ENCODE measurements around the gene CDKN1A. TPM values are rescaled to one million over a fixed set of nuclear protein-coding genes. Genes with fewer than 3 reads are reported as not detected.
A peak's percentile ranks its signal among the peaks of the same experiment; 100 is the strongest.

Gene CDKN1A
- total and polyA plus RNA-seq, 10 of the 15 experiments (the other 5 are each of a cell fraction or from before 2014, with no cell fraction given) = 25.2 to 637 (median 216) TPM

DNA sequence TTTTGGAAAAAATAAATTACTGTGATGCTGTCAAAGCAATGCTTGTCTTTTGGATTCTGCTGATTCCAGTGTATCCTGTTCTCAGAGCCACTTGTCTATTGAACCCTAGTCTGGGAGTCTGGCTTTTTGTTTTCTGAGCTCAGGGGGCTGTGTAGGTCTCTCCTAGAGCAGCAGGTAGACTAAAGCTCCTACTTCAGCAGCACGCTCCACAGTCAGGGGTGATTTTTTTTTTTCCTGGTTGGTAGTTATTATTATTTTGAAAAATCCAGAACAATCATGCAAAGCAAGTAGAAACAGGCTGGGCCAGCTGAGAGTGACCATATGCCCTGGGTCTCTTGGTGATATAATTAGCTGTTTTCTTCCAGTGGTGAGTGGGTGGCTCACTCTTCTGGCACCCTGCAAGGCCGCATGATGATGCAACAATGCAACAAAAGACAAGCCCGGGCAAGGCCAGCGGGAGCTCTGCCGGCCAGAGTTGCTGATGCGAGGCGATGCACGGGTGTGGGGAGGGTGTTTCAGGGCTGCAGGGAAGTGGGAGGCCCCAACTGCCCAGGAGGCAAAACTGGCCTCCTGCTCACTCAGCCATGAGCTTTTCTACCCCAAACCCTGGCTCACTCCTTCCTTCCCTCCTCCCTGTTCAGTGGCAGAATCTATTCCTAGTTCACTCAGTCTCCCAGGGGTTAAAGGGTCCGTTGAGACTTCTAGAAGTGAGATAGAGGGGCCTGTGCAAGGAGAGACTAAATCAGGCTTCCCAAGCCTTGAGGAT, 11.5 kb upstream of the CDKN1A start:
- H3K9ac ChIP-seq (ENCODE audit: control insufficient read depth, insufficient read depth, low read length) = peak overlapping the region; percentile 70
- POLR2A ChIA-PET = interaction anchor here (0.7 to 10.4 kb wide), 8 partner anchors 11 to 556 kb away, joined by 3 to 243 read pairs (median 5); partner anchors contain the start of gene CDKN1A
- no peaks in the 10 kb centered on the region for H3K36me3 ChIP-seq (ENCODE audit: control insufficient read depth in 2 of 2, insufficient read depth in 2 of 2, low read length in 1 of 2)
- DNase-seq (ENCODE audit: low read depth, low spot score) = peak; percentile 91
- WGBS (ENCODE audit: insufficient coverage, insufficient replicate concordance, low lambda C conversion rate, missing lambda C conversion rate) = under 1% methylated on average over 9 of the region's 9 CpGs
- SMC1A ChIA-PET (ENCODE audit: uncharacterized antibody, unreplicated experiment) = interaction anchor here (0.7 to 17.5 kb wide), 14 partner anchors 11 to 340 kb away, joined by 3 to 240 read pairs (median 4); partner anchors contain the start of gene CDKN1A
- H3K27ac ChIP-seq (ENCODE audit: control insufficient read depth, insufficient read depth) = peak overlapping the region; percentile 92
- CTCF ChIA-PET = interaction anchor here (0.8 to 8.6 kb wide), 12 partner anchors 9 to 115 kb away, joined by 3 to 146 read pairs (median 8); partner anchors contain the start of gene CDKN1A
- H3K9me3 ChIP-seq (replicated peaks; ENCODE audit: control insufficient read depth, insufficient read depth, low read length) = no peaks in the 10 kb centered on the region
- H3K79me2 ChIP-seq (ENCODE audit: control insufficient read depth, insufficient read depth, low read length) = peaks cover 1% of the 10 kb centered on the region; the same call in 1 of the 2 replicates
- peak; percentile 75 for FAIRE-seq
- RAD21 ChIA-PET (ENCODE audit: unreplicated experiment) = interaction anchor here (0.6 to 8.0 kb wide), 18 partner anchors 8 to 92 kb away, joined by 3 to 195 read pairs (median 5); partner anchors contain the start of gene CDKN1A
- H3K4me2 ChIP-seq (ENCODE audit: control insufficient read depth, insufficient read depth) = peak overlapping the region; percentile 62
- H3K4me1 ChIP-seq (ENCODE audit: control insufficient read depth, insufficient read depth, low read length) = peaks cover 63% of the 10 kb centered on the region
- no peaks in the 10 kb centered on the region for H4K20me1 ChIP-seq (ENCODE audit: control insufficient read depth, insufficient read depth)
- peak overlapping the region; percentile 41; the same call in 1 of the 2 replicates for H3K4me3 ChIP-seq
- ATAC-seq = peak; percentile 86
- no TSS peak for BruUV-seq (replicated peaks)
- intact Hi-C loops (cut with micrococcal nuclease; ENCODE audit: unreplicated experiment) (loop anchor here (1.0 kb wide), 1 partner anchor 11 kb away; the partner anchor contains the start of gene CDKN1A), in situ Hi-C loops (cut with MboI) (no loop called here)
- H3K27me3 ChIP-seq (replicated peaks in 1 of 2; ENCODE audit: control insufficient read depth in 2 of 2, insufficient read depth in 2 of 2, low read length in 1 of 2) = no peaks in the 10 kb centered on the region
- peak overlapping the region; percentile 1 for H2AFZ ChIP-seq (ENCODE audit: control insufficient read depth, low read depth, low read length)
- peak in 1 of 2 experiments; percentile 78; a peak in 2 of 4 replicates for TF ChIP-seq ETV6 (conservative IDR thresholded peaks at IDR 0.05 in 1 of 2, IDR thresholded peaks at IDR 0.05 in 1 of 2; ENCODE audit: borderline replicate concordance in 1 of 2, low read depth in 1 of 2)
- TF ChIP-seq EP300 (IDR thresholded peaks at IDR 0.05; ENCODE audit: borderline replicate concordance in 1 of 2, control insufficient read depth in 1 of 2, low read depth in 2 of 2, low read length in 2 of 2) = peak; percentile 94 to 97
- no peak for TF ChIP-seq NFYB (IDR thresholded peaks at IDR 0.05; ENCODE audit: insufficient read depth, low read depth, low read length)
- TF ChIP-seq ATF7 (IDR thresholded peaks at IDR 0.05; ENCODE audit: low read depth) = peak; percentile 96
- TF ChIP-seq, protein P1, sequence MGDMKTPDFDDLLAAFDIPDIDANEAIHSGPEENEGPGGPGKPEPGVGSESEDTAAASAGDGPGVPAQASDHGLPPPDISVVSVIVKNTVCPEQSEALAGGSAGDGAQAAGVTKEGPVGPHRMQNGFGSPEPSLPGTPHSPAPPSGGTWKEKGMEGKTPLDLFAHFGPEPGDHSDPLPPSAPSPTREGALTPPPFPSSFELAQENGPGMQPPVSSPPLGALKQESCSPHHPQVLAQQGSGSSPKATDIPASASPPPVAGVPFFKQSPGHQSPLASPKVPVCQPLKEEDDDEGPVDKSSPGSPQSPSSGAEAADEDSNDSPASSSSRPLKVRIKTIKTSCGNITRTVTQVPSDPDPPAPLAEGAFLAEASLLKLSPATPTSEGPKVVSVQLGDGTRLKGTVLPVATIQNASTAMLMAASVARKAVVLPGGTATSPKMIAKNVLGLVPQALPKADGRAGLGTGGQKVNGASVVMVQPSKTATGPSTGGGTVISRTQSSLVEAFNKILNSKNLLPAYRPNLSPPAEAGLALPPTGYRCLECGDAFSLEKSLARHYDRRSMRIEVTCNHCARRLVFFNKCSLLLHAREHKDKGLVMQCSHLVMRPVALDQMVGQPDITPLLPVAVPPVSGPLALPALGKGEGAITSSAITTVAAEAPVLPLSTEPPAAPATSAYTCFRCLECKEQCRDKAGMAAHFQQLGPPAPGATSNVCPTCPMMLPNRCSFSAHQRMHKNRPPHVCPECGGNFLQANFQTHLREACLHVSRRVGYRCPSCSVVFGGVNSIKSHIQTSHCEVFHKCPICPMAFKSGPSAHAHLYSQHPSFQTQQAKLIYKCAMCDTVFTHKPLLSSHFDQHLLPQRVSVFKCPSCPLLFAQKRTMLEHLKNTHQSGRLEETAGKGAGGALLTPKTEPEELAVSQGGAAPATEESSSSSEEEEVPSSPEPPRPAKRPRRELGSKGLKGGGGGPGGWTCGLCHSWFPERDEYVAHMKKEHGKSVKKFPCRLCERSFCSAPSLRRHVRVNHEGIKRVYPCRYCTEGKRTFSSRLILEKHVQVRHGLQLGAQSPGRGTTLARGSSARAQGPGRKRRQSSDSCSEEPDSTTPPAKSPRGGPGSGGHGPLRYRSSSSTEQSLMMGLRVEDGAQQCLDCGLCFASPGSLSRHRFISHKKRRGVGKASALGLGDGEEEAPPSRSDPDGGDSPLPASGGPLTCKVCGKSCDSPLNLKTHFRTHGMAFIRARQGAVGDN (IDR thresholded peaks at IDR 0.05) = peak; percentile 75; the same call in 1 of the 2 replicates
- peak; percentile 76; the same call in 1 of the 2 replicates for TF ChIP-seq BCL11A (IDR thresholded peaks at IDR 0.05; ENCODE audit: low read depth, low read length)
- TF ChIP-seq IRF4 (IDR thresholded peaks at IDR 0.05; ENCODE audit: low read depth, low read length) = peak; percentile 66
- peak; percentile 63; the same call in 1 of the 2 replicates for TF ChIP-seq TCF7 (IDR thresholded peaks at IDR 0.05; ENCODE audit: borderline replicate concordance)
- TF ChIP-seq SMAD5 (IDR thresholded peaks at IDR 0.05; ENCODE audit: low read depth) = 0 out of 2 replicates have a peak, but pooled peaks have one; percentile 46
- TF ChIP-seq, protein P2, sequence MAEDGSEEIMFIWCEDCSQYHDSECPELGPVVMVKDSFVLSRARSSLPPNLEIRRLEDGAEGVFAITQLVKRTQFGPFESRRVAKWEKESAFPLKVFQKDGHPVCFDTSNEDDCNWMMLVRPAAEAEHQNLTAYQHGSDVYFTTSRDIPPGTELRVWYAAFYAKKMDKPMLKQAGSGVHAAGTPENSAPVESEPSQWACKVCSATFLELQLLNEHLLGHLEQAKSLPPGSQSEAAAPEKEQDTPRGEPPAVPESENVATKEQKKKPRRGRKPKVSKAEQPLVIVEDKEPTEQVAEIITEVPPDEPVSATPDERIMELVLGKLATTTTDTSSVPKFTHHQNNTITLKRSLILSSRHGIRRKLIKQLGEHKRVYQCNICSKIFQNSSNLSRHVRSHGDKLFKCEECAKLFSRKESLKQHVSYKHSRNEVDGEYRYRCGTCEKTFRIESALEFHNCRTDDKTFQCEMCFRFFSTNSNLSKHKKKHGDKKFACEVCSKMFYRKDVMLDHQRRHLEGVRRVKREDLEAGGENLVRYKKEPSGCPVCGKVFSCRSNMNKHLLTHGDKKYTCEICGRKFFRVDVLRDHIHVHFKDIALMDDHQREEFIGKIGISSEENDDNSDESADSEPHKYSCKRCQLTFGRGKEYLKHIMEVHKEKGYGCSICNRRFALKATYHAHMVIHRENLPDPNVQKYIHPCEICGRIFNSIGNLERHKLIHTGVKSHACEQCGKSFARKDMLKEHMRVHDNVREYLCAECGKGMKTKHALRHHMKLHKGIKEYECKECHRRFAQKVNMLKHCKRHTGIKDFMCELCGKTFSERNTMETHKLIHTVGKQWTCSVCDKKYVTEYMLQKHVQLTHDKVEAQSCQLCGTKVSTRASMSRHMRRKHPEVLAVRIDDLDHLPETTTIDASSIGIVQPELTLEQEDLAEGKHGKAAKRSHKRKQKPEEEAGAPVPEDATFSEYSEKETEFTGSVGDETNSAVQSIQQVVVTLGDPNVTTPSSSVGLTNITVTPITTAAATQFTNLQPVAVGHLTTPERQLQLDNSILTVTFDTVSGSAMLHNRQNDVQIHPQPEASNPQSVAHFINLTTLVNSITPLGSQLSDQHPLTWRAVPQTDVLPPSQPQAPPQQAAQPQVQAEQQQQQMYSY (CRISPR knock-in tag; IDR thresholded peaks at IDR 0.05) = no peak
- no peak for TF ChIP-seq NFYA (IDR thresholded peaks at IDR 0.05; ENCODE audit: borderline replicate concordance, low read depth, low read length)
